Chondrocyte (in vitro differentiated cells): Measurements from ENCODE around the gene THRB. TPM values are rescaled to one million over a fixed set of nuclear protein-coding genes. Genes with fewer than 3 reads are reported as not detected.

ENCODE experiments used
- DNase-seq: peaks from one replicate; pipeline ENCODE4 v3.0.0; 2021; ENCODE audit warnings: mixed read lengths, low spot score
- H3K27ac Mint-ChIP-seq: one replicate; pipeline ENCODE4 v1.8.0; 2021; ENCODE audit warnings: mild to moderate bottlenecking, moderate library complexity, mixed read lengths; ENCODE audit not compliant: unreplicated experiment
- H3K27me3 Mint-ChIP-seq: 2 replicates; pipeline ENCODE4 v1.8.0; 2021; ENCODE audit warnings: low read depth, mixed read lengths
- H3K36me3 Mint-ChIP-seq: 2 replicates; pipeline ENCODE4 v1.8.0; 2021; ENCODE audit warnings: low read depth, mixed read lengths
- H3K4me1 Mint-ChIP-seq: 2 replicates; pipeline ENCODE4 v1.8.0; 2021; ENCODE audit warnings: low read depth, mild to moderate bottlenecking, mixed read lengths
- H3K4me3 Mint-ChIP-seq: one replicate; pipeline ENCODE4 v1.8.0; 2021; ENCODE audit warnings: mild to moderate bottlenecking, moderate library complexity, mixed read lengths; ENCODE audit not compliant: unreplicated experiment
- H3K9me3 Mint-ChIP-seq: 2 replicates; pipeline ENCODE4 v1.8.0; 2021; ENCODE audit warnings: low read depth, mixed read lengths
- total RNA-seq: library from RNA; stranded (reverse); gene quantifications from 3 replicates; pipeline ENCODE4 v1.2.1, GENCODE V29; 2021
- TF ChIP-seq, protein P1 (sequence below): fragments of 200-600 bp; sonication (generic); IDR thresholded peaks from 2 replicates; pipeline ENCODE4 v1.5.0; 2021; ENCODE audit warnings: antibody characterized with exemption, mild to moderate bottlenecking, moderate library complexity

THRB gene
- total RNA-seq, 1 donor from 2014 or later, result 3.8 TPM

GRCh38 chr3:24156466-24156865, 338.2 kb downstream of the THRB start:
- Mint-ChIP-seq H3K36me3 (no peaks in the 10 kb centered on the region), H3K4me3 (no peak overlapping the region), H3K27me3 (no peaks in the 10 kb centered on the region), H3K4me1 (peaks cover 14% of the 10 kb centered on the region), H3K27ac (no peak overlapping the region), H3K9me3 (no peaks in the 10 kb centered on the region)
- no peak for DNase-seq
- TF ChIP-seq, protein P1, sequence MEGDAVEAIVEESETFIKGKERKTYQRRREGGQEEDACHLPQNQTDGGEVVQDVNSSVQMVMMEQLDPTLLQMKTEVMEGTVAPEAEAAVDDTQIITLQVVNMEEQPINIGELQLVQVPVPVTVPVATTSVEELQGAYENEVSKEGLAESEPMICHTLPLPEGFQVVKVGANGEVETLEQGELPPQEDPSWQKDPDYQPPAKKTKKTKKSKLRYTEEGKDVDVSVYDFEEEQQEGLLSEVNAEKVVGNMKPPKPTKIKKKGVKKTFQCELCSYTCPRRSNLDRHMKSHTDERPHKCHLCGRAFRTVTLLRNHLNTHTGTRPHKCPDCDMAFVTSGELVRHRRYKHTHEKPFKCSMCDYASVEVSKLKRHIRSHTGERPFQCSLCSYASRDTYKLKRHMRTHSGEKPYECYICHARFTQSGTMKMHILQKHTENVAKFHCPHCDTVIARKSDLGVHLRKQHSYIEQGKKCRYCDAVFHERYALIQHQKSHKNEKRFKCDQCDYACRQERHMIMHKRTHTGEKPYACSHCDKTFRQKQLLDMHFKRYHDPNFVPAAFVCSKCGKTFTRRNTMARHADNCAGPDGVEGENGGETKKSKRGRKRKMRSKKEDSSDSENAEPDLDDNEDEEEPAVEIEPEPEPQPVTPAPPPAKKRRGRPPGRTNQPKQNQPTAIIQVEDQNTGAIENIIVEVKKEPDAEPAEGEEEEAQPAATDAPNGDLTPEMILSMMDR, result no peak

DNA sequence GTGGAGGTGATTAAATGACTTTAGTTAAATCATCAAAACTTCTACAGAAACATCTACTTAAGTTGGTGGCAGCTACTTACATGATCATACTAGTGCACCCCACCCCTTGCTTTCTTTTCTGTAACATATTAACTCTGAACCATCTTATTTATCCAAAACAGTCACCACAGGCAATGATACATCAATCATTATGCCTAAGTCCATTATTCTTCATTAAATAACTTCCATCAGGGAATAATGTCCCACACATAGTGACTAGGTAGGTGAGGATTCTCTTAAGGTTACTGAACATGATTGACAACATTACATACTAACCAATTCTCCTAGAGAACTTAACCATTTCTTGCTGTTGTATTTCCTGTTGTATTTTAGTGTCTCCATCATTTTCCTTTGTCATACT, 339.4 kb downstream of the THRB start:
- H3K36me3 Mint-ChIP-seq, result no peaks in the 10 kb centered on the region
- no peaks in the 10 kb centered on the region for H3K27me3 Mint-ChIP-seq
- H3K27ac Mint-ChIP-seq, result no peak overlapping the region
- peaks cover 15% of the 10 kb centered on the region for H3K4me1 Mint-ChIP-seq
- H3K4me3 Mint-ChIP-seq, result no peak overlapping the region
- TF ChIP-seq, protein P1, result no peak
- no peak for DNase-seq
- no peaks in the 10 kb centered on the region for H3K9me3 Mint-ChIP-seq

DNA sequence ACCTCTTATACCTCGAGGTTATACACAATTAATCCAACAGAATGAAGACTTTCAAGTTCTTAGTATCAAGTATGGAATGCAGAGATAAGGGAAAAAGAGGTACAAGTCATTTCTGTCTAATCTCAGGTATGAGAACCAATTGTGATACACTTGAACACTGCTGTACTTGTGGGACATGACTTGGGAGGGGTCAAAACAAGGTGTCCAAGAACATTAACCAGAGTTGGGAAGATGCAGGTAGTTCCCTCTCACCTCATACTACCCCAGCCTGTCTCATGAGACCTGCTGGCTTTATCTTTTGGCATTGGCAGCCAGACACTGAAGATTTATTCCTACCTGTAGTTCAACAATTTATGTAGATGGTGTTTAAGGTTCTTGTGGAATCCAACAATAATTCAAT, 339.9 kb downstream of the THRB start:
- Mint-ChIP-seq H3K36me3 (no peaks in the 10 kb centered on the region), H3K4me3 (no peak overlapping the region), H3K4me1 (peaks cover 15% of the 10 kb centered on the region), H3K27me3 (no peaks in the 10 kb centered on the region), H3K9me3 (no peaks in the 10 kb centered on the region), H3K27ac (no peak overlapping the region)
- TF ChIP-seq, protein P1, result no peak
- no peak for DNase-seq

DNA sequence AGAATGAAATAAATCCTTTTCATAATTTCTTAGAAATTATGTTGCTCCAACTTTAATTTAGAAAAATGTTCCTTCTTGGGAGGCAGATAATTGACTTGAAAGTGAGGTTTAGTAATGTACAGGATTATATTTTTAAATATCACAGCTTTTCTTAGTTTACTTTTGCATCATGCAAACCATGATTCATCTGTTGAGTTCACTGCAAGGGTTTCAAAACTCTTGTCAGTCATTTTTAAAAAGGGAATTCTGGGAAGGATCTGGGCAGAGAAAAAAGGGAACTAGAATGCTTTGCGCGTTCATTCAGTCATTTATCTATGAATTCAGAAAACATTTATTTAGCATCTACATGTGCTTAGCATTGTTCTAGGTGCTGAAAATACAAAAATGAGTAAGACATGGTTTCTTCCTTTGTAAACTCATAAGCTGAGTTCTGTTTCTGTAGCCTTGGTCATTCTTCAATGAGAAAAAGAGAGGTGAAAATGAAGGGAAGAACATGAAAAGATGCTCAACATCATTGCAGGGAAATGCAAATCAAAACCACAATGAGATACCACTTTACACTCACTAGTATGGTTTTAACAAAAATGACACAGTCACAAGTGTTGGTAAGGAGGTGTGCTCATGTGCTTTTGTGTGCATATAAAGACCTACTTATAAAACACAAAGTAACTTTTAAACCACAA, 340.5 kb downstream of the THRB start:
- H3K4me1 Mint-ChIP-seq, result peaks cover 15% of the 10 kb centered on the region
- TF ChIP-seq, protein P1, result no peak
- DNase-seq, result no peak
- no peaks in the 10 kb centered on the region for H3K27me3 Mint-ChIP-seq
- no peak overlapping the region for H3K4me3 Mint-ChIP-seq
- no peaks in the 10 kb centered on the region for H3K36me3 Mint-ChIP-seq
- H3K27ac Mint-ChIP-seq, result no peak overlapping the region
- H3K9me3 Mint-ChIP-seq, result no peaks in the 10 kb centered on the region

DNA sequence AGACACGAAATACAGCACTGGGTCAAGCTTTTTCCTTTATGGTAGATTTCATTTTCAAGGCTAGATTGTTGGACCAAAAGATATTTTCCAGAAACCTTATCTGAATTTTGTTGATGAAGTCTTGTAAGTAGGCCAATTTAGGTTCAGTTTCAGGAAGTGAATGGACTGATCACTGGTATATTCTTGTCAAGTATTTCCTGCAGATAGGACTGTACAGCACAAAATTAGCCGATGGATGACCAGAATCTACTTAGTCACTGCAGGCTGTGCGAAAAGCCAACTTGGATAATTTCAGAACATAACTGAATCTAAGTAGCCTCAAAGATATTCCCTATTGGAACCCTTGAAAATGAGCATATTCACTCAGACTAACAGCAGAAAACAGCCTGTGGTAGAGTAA, 343.1 kb downstream of the THRB start:
- DNase-seq, result no peak
- TF ChIP-seq, protein P1, result no peak
- no peaks in the 10 kb centered on the region for H3K27me3 Mint-ChIP-seq
- no peak overlapping the region for H3K27ac Mint-ChIP-seq
- H3K9me3 Mint-ChIP-seq, result no peaks in the 10 kb centered on the region
- H3K4me3 Mint-ChIP-seq, result no peak overlapping the region
- peaks cover 23% of the 10 kb centered on the region for H3K4me1 Mint-ChIP-seq
- no peaks in the 10 kb centered on the region for H3K36me3 Mint-ChIP-seq
